ENCODE results near the gene EMP2. TPM values are rescaled to one million over a fixed set of nuclear protein-coding genes. Genes with fewer than 3 reads are reported as not detected.

The EMP2 gene
- total and polyA plus RNA-seq, 12 donors = 5.9 to 34.0 (median 12.9) TPM

- Histone ChIP-seq H3K27me3 (no peaks in the 10 kb centered on the region), H3K36me3 (replicated peaks in 1 of 2) (no peaks in the 10 kb centered on the region), H3K9me3 (replicated peaks in 1 of 3) (no peaks in the 10 kb centered on the region), H3K4me1 (replicated peaks in 1 of 2) (no peaks in the 10 kb centered on the region), H3K27ac (no peak overlapping the region), H3K4me3 (no peak overlapping the region)
- TF ChIP-seq POLR2A (IDR thresholded peaks at IDR 0.05) (no peak), CTCF (IDR thresholded peaks at IDR 0.05) (no peak)
- intact Hi-C loops (cut with DNase I) = no loop called here
- no peak for DNase-seq
Observed at GRCh38 chr16:10531582-10531981, 48.8 kb downstream of the EMP2 start.

DNA sequence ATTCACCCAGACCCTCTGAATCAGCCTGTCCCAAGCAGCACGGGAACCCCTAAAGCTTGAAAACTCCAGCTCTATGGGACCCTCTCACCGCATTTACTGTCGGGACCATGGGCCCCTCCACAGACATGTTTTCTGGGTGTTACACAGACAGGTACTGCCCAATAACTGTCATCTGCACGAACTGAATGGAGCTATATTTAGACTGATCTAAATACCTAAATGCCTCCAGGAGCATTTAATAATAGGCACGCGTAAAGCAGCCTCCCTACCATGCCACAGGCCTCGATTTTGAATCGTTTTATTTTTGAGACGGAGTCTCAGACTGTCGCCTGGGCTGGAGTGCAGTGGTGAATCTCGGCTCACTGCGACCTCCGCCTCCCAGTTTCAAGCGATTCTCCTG, 49.7 kb downstream of the EMP2 start:
- DNase-seq = no peak
- intact Hi-C loops (cut with DNase I) = no loop called here
- H3K9me3 ChIP-seq (replicated peaks in 1 of 3) = no peaks in the 10 kb centered on the region
- WGBS, 4 donors = 80 to 86% (median 84%) methylated on average over 14 of the region's 14 CpGs
- no peak for TF ChIP-seq CTCF (IDR thresholded peaks at IDR 0.05)
- TF ChIP-seq POLR2A (IDR thresholded peaks at IDR 0.05) = no peak
- H3K4me1 ChIP-seq (replicated peaks in 1 of 2) = no peaks in the 10 kb centered on the region
- no peaks in the 10 kb centered on the region for H3K27me3 ChIP-seq
- no peak overlapping the region for H3K27ac ChIP-seq
- no peak overlapping the region for H3K4me3 ChIP-seq
- no peaks in the 10 kb centered on the region for H3K36me3 ChIP-seq (replicated peaks in 1 of 2)

DNA sequence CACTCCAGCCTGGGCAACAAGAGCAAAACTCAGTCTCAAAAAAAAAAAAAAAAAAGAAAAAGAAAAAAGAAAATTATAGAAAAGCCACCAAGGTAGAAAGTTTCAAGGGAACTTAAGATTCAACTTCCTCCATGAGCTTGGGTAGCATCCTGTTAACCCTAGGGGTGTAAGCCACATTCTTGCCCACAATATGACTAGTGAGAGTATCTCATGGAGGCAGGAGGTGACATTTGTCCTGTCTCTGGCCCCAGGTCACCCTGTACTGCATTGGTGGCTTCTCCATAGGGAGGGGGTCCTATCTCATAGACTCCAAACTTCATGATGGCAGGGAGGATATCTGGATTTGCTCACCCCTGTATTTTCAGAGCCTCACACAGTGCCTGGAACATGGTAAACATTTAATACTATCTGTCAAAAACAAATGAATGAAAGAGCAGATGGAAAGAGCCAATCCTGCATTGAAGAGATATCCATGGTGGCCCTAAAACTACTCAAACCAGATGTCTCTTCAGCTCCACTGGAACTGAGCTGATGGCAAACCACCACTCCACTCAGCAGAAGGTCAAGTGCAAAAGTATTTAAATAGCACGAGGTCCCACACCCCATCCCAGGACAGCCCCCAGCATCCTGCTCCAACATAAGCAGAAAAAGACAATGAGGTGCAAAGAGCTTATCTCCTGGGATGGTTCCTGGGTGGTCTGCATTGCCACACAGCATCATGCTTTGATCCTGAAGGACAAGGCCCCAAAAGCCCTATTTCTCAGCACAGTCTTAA, 50.3 kb downstream of the EMP2 start:
- TF ChIP-seq CTCF (IDR thresholded peaks at IDR 0.05) (no peak), POLR2A (IDR thresholded peaks at IDR 0.05) (no peak)
- H3K9me3 ChIP-seq (replicated peaks in 1 of 3) = no peaks in the 10 kb centered on the region
- no peaks in the 10 kb centered on the region for H3K4me1 ChIP-seq (replicated peaks in 1 of 2)
- no peaks in the 10 kb centered on the region for H3K36me3 ChIP-seq (replicated peaks in 1 of 2)
- H3K4me3 ChIP-seq = no peak overlapping the region
- no peak for DNase-seq
- WGBS, 4 donors = 67 to 100% (median 80%) methylated on average over 1 of the region's 1 CpG
- H3K27me3 ChIP-seq = no peaks in the 10 kb centered on the region
- no peak overlapping the region for H3K27ac ChIP-seq
- intact Hi-C loops (cut with DNase I) = no loop called here

- TF ChIP-seq CTCF (IDR thresholded peaks at IDR 0.05) (no peak), POLR2A (IDR thresholded peaks at IDR 0.05) (no peak)
- Histone ChIP-seq H3K27me3 (no peaks in the 10 kb centered on the region), H3K27ac (no peak overlapping the region), H3K4me3 (no peak overlapping the region), H3K9me3 (replicated peaks in 1 of 3) (no peaks in the 10 kb centered on the region), H3K36me3 (replicated peaks in 1 of 2) (no peaks in the 10 kb centered on the region), H3K4me1 (replicated peaks in 1 of 2) (no peaks in the 10 kb centered on the region)
- intact Hi-C loops (cut with DNase I) = no loop called here
- 95 to 98% (median 96%) methylated on average over 8 of the region's 8 CpGs for WGBS, 4 donors
- DNase-seq = no peak
Observed at GRCh38 chr16:10528635-10529034, 51.8 kb downstream of the EMP2 start.

Data from adrenal gland (tissue), 12 donors.